Activated CD8-positive, alpha-beta memory T cell treated with anti-CD3 and anti-CD28 coated beads, Interleukin-2, amount 50 U/mL, for 4 hours (primary cell): ENCODE measurements around the gene ATOSA.

ENCODE experiments used
- DNase-seq: peaks from one replicate; pipeline ENCODE4 v3.0.0-alpha.2; 2020

The ATOSA gene, protein sequence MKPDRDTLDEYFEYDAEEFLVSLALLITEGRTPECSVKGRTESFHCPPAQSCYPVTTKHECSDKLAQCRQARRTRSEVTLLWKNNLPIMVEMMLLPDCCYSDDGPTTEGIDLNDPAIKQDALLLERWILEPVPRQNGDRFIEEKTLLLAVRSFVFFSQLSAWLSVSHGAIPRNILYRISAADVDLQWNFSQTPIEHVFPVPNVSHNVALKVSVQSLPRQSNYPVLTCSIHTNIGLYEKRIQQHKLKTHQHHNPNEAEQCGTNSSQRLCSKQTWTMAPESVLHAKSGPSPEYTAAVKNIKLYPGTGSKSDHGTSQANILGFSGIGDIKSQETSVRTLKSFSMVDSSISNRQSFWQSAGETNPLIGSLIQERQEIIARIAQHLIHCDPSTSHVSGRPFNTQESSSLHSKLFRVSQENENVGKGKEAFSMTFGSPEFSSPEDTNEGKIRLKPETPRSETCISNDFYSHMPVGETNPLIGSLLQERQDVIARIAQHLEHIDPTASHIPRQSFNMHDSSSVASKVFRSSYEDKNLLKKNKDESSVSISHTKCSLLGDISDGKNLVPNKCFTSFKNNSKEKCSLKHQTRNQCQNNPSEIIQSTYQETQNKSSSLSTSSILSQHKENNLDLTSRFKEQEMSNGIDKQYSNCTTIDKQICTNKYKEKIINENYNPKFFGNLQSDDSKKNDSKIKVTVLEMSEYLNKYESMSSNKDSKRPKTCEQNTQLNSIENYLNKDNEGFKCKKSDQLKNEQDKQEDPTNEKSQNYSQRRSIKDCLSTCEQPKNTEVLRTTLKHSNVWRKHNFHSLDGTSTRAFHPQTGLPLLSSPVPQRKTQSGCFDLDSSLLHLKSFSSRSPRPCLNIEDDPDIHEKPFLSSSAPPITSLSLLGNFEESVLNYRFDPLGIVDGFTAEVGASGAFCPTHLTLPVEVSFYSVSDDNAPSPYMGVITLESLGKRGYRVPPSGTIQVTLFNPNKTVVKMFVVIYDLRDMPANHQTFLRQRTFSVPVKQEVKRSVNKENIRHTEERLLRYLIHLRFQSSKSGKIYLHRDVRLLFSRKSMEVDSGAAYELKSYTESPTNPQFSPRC

GRCh38 chr15:52679232-52680040, at the start of gene ATOSA:
TSS of gene ATOSA (minus strand) at chr15:52679388. CDS start at chr15:52678021, 1,367 bp downstream.
- peak; percentile 89 for DNase-seq

DNA sequence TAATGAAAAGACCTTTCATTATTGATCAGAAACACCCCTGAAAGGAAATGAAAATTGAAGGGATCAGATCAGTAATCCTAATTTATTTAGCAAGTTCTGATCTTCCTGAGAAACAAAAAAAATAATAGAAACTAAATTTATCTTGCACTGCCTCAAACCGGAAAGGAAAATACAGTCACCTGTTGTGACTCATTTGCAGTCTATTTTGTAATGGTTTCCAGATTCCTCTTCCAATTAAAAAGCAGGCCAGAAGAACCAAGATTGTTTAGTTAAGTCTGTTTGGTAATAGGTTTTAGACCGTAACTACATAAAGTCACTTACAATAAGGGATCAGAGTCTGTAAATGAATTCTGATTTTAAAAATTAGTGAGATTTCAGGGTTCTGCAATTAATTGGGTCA, 49.7 kb upstream of the ATOSA start:
- no peak for DNase-seq

- no peak for DNase-seq
Measured at GRCh38 chr15:52727815-52728214, 48.6 kb upstream of the ATOSA start.

DNA sequence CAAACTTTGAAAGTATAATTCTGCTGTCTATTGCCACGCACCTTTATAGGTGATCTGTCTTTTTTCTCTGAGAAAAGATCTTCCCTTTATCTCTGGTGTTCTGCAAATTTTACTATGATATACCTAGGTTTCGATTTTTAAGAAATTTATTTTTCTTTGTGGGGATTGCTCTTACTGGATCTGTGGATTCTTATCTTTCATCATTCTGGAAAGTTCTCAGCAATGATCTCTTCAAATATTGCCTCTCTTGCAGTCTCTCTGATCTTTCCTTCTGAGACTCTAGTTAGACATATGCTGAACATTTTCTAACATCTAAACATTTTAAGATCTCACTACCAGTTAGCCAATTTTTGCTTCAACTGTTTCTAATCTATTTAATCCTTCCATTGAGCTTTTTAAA, 47.0 kb upstream of the ATOSA start:
- no peak for DNase-seq

DNA sequence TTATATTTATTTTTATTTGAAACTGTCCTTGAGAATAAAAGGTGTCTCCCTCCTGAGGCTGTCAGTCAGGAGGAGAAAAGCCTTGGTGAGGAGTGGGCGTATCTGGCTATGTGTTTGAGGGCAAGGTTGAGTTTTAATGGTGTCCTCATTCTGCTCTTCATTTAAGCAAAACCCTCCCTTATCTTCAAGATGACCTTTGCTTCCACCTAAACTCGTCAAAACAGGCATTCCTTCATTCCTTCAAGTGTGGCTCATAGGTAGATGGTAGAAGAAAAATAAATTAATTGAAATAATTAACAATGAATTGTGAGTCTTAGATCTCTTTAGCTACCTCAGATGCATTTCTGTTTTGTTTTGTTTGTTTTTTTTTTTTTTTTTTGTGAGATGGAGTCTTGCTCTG, 39.4 kb upstream of the ATOSA start:
- DNase-seq = no peak

GRCh38 chr15:52717924-52718323, 38.7 kb upstream of the ATOSA start:
- no peak for DNase-seq

DNA sequence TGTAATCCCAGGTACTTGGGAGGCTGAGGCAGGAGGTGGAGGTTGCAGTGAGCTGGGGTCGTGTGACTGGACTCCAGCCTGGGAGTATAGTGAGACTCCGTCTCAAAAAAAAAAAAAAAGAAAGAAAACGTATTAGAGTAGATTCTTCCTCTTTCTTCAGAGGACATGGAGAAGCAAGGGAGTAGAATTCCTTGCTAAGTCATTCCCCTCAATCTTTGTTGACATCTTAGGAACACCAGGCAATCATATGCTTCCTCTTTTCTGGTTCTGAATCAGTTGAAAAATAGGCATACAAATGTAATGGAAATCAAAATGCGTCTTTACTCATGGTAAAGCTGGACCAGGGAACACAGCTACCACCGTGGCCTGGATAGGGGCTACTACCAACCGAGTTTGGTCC, 38.3 kb upstream of the ATOSA start:
- DNase-seq = no peak

DNA sequence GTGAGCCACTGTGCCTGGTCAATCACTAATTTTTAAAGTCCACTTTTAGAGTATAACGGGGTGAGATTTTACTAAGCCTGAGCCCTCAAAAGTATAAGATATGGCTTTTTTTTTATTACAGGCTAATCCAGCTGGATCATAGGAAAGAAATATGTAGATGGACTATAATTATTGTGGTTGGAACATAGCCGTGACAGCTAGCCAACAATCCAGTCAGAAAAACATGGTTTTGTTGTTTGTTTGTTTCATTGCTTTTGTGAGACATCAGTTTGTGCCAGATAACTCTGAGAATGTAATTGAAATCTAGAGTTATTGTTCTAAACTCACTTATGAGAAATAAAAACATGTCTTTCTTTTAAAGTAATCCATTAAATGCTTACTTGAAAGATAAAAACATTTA, 37.3 kb upstream of the ATOSA start:
- DNase-seq = no peak

DNA sequence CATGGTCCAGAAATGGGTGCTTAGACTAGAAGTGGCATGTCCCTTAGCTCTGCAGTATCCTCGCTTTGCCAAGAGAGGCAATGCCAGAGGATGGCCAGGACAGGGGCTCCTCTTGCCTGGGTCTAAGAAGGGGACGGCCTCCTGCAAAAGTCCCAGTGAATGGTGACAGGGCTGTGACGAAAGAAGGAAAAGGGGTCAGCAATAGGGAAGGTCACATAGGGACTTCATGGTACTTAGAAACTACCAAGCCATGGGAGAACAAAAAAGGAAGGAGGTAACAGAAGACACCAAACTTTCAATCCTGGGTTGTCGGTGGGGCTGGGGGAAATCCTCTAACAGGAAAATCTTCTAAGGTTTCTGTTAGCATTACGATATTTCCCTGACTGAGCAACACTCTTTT, 36.2 kb upstream of the ATOSA start:
- DNase-seq = no peak

DNA sequence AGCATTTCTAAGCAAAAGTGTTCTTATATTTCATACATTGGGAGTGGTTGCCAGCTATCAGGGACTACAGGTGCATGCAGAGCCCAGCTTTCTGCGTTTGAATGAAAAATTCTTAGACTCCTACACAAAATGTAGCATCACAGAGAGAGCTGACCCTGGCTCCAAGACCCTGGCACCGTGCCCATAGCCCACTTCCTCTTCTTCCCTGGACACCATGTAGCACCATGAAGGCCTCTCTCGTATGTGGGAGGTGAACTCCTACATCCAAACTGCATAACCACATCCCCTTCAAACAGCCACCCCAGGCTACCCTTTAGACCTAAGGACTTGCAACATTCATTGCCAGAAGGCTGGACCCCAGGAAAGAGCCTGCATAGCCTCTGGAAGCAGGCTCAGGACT, 35.8 kb upstream of the ATOSA start:
- DNase-seq = no peak

DNA sequence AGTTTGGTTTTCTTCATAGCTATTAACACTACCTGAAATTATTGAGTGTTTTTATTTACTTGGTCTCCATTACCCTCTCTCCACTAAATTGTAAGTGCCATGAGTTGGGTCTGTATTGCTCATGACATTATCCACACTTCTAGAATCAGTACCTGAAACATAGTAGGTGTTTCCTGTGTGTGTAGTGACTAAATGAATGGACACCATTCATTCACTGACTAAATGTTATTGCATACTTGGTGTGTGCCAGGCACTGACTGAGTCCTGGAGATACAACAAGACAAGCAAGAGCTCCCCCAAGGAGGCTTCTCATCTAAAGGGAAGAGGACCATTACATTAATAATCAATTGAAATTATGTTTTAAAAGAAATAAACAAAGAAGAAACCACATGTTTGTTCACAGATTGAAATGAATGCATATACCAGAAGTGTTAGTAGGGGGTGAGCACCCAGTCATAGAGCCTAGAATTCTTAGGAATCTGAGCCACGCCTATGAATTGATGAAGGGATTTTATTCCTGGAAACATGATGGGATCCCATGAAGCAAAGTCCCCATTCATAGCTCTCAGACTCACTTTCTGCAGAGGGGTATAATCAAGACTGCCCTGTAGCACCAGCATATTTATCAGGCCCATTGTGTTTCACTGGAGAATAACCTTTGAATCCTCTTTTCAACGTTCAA, 31.7 kb upstream of the ATOSA start:
- no peak for DNase-seq

DNA sequence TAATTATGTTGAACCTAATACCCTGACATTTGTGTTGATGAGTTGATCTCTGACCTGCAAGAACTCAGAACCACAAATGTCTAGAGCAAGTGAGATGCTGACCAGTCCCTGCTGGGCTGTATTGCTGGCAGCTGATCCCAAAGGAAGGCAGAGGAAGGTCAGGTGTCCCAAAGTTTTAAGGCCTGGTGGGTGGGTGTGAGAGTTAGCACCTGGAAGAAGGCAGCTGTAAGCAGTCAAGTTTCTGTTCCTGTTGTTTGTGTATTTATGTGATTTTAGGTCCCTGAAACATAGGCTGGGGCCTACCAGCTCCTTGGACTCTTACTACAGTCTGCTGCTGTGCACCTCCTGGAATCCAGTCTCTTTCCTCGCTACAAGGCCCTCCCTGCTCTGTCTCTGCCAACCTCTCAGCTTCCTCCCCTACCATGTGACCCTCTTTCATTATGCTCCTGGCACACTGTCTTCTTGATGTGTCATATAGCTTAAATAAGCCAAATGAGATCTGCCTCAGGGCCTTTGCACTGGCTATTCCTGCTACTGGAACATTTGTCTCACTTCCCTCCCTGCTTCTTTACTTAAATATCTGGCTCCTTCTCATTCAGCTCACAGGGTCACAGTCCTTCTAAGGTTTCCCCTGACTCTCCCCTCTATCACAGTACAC, 31.0 kb upstream of the ATOSA start:
- DNase-seq = no peak

DNA sequence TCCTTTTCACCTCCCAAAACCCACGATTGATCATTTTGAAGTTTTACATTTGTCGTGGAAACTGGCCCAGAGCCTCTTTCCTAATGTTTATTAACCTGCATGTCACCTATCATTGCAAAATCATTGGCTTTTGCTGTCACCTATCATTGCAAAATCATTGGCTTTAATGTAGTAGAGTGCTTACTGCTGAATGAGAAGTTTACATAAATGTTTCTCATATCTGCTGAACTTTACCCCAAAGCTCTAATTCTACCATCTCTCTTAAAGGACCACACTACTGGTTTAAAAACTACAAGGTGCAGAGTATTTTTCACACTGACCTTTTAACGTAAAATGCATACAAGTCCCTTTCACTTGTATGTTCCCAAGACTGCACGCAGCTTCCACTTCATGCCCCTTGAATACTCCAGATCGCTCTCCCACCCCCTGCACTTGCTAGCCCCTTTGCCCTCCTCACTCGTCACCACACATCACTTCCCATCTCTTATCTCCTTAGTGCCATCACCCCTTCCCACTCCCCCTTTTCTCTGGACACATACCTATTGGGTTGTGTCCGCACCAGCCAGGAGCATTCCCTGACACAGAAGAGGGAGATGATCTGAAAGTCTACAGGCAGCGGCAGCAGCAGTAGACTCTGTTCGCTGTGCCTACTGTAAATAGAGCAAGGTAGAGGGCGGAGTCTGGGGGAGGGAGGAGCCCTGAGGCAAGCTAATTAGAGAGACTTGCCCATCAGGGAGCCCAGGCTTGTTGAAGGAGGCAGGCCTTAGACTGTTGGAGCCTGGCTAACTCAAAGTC, 30.2 kb upstream of the ATOSA start:
- DNase-seq = no peak

GRCh38 chr15:52706091-52706490, 26.9 kb upstream of the ATOSA start:
- no peak for DNase-seq

GRCh38 chr15:52702390-52702789, 23.2 kb upstream of the ATOSA start:
- DNase-seq = no peak

- no peak for DNase-seq
Measured at GRCh38 chr15:52699457-52699856, 20.3 kb upstream of the ATOSA start.

GRCh38 chr15:52698514-52698913, 19.3 kb upstream of the ATOSA start:
- no peak for DNase-seq

GRCh38 chr15:52697051-52697450, 17.9 kb upstream of the ATOSA start:
- DNase-seq = no peak

- no peak for DNase-seq
Measured at GRCh38 chr15:52695154-52695553, 16.0 kb upstream of the ATOSA start.

DNA sequence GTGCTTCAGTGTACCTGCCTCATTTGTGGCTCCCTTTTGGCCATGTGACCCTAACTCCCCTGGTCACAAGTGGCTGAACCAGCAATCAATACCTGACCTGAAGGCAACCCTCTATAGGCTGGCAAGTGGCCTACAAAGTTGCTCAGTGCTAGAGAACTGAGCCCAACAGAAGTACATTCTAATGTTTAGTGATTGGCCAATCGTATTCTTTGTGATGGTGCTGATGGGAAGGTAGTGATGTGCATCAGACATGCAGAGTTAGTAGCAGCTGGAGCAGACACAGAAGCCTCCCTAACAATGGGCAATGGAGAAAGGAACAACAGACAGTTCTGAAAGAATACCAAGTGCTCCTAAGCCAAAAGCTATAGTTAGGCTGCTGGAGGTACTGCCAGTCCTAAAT, 10.4 kb upstream of the ATOSA start:
- no peak for DNase-seq

DNA sequence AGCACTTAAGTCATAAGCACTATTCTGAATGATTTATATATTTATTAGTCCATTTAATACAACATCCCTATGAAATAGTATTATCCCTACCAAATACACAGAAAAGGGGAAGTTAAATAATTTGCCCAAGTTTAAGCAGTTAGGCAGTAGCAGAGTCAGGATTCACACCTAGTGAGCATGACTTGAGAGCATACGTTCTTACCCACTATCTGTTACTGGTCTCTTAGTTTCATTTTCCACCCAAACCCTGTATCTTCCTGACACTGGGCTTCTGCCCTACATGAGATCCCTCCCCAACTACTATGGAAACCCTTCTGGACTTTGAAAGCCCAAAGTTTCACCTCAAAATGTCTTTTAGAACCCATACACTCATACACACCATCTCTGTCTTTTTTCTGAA, 4.4 kb upstream of the ATOSA start:
- DNase-seq = no peak
